Endodermal cell (in vitro differentiated cells): ENCODE measurements around the gene MYH1. TPM values are rescaled to one million over a fixed set of nuclear protein-coding genes. Genes with fewer than 3 reads are reported as not detected.

Experiments used
- DNase-seq: peaks from one replicate; pipeline ENCODE4 v3.0.0-alpha.2; 2017
- H3K27ac ChIP-seq: 2 replicates; pipeline ENCODE4 v1.5.1; 2013; ENCODE audit warnings: mild to moderate bottlenecking, low read depth, low read length, moderate library complexity
- H3K27me3 ChIP-seq: 2 replicates; pipeline ENCODE4 v1.6.1; 2013; ENCODE audit warnings: mild to moderate bottlenecking, low read length, moderate library complexity; ENCODE audit not compliant: insufficient read depth, control insufficient read depth, poor library complexity, severe bottlenecking
- H3K36me3 ChIP-seq: 2 replicates; pipeline ENCODE4 v1.7.0; 2013; ENCODE audit warnings: mild to moderate bottlenecking, low read length, moderate library complexity; ENCODE audit not compliant: control insufficient read depth, insufficient read depth
- H3K4me1 ChIP-seq: one replicate; pipeline ENCODE4 v1.7.0; 2013; ENCODE audit warnings: low read length; ENCODE audit not compliant: control insufficient read depth, insufficient read depth
- H3K4me3 ChIP-seq: 2 replicates; pipeline ENCODE4 v1.5.1; 2013; ENCODE audit warnings: mild to moderate bottlenecking, low read length, moderate library complexity
- H3K9ac ChIP-seq: 2 replicates; pipeline ENCODE4 v1.6.1; 2013; ENCODE audit warnings: mild to moderate bottlenecking, low read length, moderate library complexity; ENCODE audit not compliant: poor library complexity, severe bottlenecking; ENCODE audit errors: extremely low read depth
- H3K9me3 ChIP-seq: 2 replicates; pipeline ENCODE4 v1.6.1; 2013; ENCODE audit warnings: mild to moderate bottlenecking, low read length, moderate library complexity; ENCODE audit not compliant: control insufficient read depth
- H3K27ac Mint-ChIP-seq: 2 replicates; pipeline ENCODE4 v1.8.0; 2020; ENCODE audit warnings: mixed read lengths
- H3K27me3 Mint-ChIP-seq: 2 replicates; pipeline ENCODE4 v1.8.0; 2021; ENCODE audit warnings: mild to moderate bottlenecking, mixed read lengths; ENCODE audit not compliant: insufficient read depth
- H3K36me3 Mint-ChIP-seq: 2 replicates; pipeline ENCODE4 v1.8.0; 2020; ENCODE audit warnings: low read depth, mixed read lengths
- H3K4me1 Mint-ChIP-seq: 2 replicates; pipeline ENCODE4 v1.8.0; 2020; ENCODE audit warnings: mixed read lengths
- H3K4me3 Mint-ChIP-seq: 2 replicates; pipeline ENCODE4 v1.8.0; 2020; ENCODE audit warnings: mild to moderate bottlenecking, moderate library complexity, mixed read lengths
- H3K9me3 Mint-ChIP-seq: 2 replicates; pipeline ENCODE4 v1.8.0; 2020; ENCODE audit warnings: mild to moderate bottlenecking, mixed read lengths
- CTCF ChIP-seq: fragments of 200-600 bp; sonication (generic); conservative IDR thresholded peaks from 2 replicates; pipeline ENCODE4 v1.5.0; 2021; ENCODE audit warnings: antibody characterized with exemption, mild to moderate bottlenecking
- WGBS, 2 experiments: methylation state at CpG; one replicate each; pipeline versions ENCODE4 v1.1.5 to v1.1.7; 2013; ENCODE audit warnings: missing lambda C conversion rate in 2 of 2, mixed read lengths in 1 of 2; ENCODE audit not compliant: insufficient coverage in 1 of 2, insufficient read length in 1 of 2; 5-methylcytosine and 5-hydroxymethylcytosine counted together
- total RNA-seq, 2 donors: library from RNA; stranded (reverse); fragmentation: NEBNext Ultra II Directional in 1 of 2; extraction: Animal tissue kit (Norgen Biotek cat#: 25700) in 1 of 2; gene quantifications; 2 replicates in 1 of 2; 3 replicates in 1 of 2; pipeline ENCODE4 v1.2.1, GENCODE V29; 2021

MYH1 gene
- total RNA-seq, 2 donors from 2014 or later: not detected

- no peak for DNase-seq
- Mint-ChIP-seq H3K4me3 (no peak overlapping the region), H3K4me1 (no peaks in the 10 kb centered on the region), H3K27me3 (peaks cover 3% of the 10 kb centered on the region), H3K9me3 (peaks cover 16% of the 10 kb centered on the region), H3K36me3 (peaks cover 2% of the 10 kb centered on the region), H3K27ac (no peak overlapping the region)
- WGBS, 2 experiments: 89% methylated on average over 1 of the region's 1 CpG
- Histone ChIP-seq H3K36me3 (no peaks in the 10 kb centered on the region), H3K9me3 (peaks cover 14% of the 10 kb centered on the region), H3K4me1 (no peaks in the 10 kb centered on the region), H3K4me3 (no peak overlapping the region), H3K27me3 (no peaks in the 10 kb centered on the region), H3K27ac (no peak overlapping the region), H3K9ac (no peak overlapping the region)
- TF ChIP-seq CTCF: no peak
Measured at GRCh38 chr17:10477701-10478100, 40.6 kb downstream of the MYH1 start.

DNA sequence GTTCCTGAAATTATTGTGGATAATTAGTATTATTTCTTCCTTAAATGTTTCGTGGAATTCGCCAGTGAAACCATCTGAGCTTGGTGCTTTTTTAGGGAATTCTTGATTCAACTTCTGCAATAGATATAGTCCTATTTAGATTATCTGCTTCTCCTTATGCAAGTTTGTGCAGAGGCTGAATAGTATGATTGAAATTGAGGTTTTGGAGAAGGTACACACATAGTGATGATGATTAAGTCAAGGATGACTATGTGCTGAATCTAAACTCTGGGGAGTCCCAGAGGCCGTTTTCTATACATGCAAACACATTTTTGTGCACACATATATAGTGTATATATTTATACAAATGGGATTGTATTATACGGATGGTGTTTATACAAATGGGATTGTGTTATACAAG is 43.8 kb downstream of the MYH1 start:
- no peak for DNase-seq
- Mint-ChIP-seq H3K36me3 (no peaks in the 10 kb centered on the region), H3K27me3 (no peaks in the 10 kb centered on the region), H3K4me1 (no peaks in the 10 kb centered on the region), H3K9me3 (no peaks in the 10 kb centered on the region), H3K4me3 (no peak overlapping the region), H3K27ac (no peak overlapping the region)
- H3K9ac ChIP-seq: no peak overlapping the region
- 88 to 100% methylated on average over 2 to 3 of the region's 4 CpGs for WGBS, 2 experiments
- no peak overlapping the region for H3K4me3 ChIP-seq
- H3K9me3 ChIP-seq: no peaks in the 10 kb centered on the region
- TF ChIP-seq CTCF: no peak
- H3K27me3 ChIP-seq: no peaks in the 10 kb centered on the region
- H3K27ac ChIP-seq: no peak overlapping the region
- H3K4me1 ChIP-seq: no peaks in the 10 kb centered on the region
- no peaks in the 10 kb centered on the region for H3K36me3 ChIP-seq

DNA sequence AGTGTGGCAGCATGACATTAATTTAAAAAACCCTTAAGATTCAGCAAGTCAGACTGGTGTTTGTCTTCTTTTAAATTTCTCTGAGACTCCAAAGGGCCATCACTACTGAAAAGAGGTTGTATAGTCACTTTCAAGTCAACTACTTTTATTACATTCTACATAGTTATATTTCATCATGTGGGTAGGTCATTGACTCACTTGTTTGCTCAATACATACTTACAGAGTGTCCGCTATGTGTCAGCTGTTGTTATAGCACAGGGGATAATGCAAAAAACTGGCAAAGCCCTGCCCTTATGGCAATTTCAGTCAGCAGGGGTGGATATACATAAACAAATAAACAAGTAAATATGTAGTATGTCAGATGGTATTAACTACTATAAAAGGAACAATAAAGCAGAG is 46.5 kb downstream of the MYH1 start:
- H3K9me3 Mint-ChIP-seq: no peaks in the 10 kb centered on the region
- H3K9me3 ChIP-seq: no peaks in the 10 kb centered on the region
- H3K4me3 ChIP-seq: no peak overlapping the region
- H3K36me3 ChIP-seq: no peaks in the 10 kb centered on the region
- 100% methylated on average over 1 of the region's 1 CpG; no CpG with 5 or more reads in 1 of the 2 experiments for WGBS, 2 experiments
- no peaks in the 10 kb centered on the region for H3K4me1 ChIP-seq
- TF ChIP-seq CTCF: no peak
- H3K4me1 Mint-ChIP-seq: no peaks in the 10 kb centered on the region
- no peaks in the 10 kb centered on the region for H3K27me3 ChIP-seq
- no peak overlapping the region for H3K4me3 Mint-ChIP-seq
- no peaks in the 10 kb centered on the region for H3K36me3 Mint-ChIP-seq
- no peaks in the 10 kb centered on the region for H3K27me3 Mint-ChIP-seq
- DNase-seq: no peak
- H3K27ac Mint-ChIP-seq: no peak overlapping the region
- H3K27ac ChIP-seq: no peak overlapping the region
- H3K9ac ChIP-seq: no peak overlapping the region
